ENCODE data around the gene MLXIPL. TPM values are rescaled to one million over a fixed set of nuclear protein-coding genes. Genes with fewer than 3 reads are reported as not detected.

The MLXIPL gene
- total and polyA plus RNA-seq, 4 donors = 50.3 to 384 (median 232) TPM

- no peak for TF ChIP-seq SP1 (IDR thresholded peaks at IDR 0.05)
Observed at GRCh38 chr7:73599151-73599882, 25.0 kb downstream of the MLXIPL start (continued).

DNA sequence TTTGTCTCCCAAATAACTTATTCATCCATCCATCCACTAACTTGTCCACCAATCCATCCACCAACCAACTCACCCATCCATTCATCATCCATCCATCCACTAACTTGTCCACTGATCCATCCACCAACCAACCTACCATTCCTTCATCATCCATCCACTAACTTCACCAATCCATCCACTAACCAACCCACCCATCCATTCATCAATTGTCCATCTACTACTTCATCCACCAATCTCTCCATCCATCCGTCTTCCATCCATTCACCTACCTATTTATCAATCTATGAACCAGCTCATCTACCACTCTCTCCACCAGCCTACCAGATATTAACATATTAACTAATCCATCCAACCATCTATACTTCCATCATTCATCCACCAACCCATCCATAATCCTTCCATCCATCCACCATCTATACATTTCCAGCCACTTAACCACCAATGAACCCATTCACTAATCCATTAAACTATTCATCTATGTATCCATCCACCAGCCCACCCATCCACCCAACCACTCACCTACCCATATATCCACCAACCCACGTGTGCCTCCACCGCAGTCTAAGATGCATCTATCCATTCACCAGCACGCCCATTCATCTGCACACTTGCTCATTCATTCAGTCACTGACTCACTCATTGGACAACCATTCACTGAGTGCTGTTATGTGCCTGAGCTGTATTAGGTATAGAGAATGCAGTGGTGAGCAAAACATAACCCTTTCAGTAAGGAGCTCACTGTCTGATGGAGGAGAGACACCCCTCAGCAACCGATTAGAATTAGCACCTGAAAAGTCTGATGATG is 26.1 kb downstream of the MLXIPL start:
- DNase-seq (ENCODE audit: low spot score) = no peak
- H3K4me3 ChIP-seq (ENCODE audit: low read depth in 1 of 3, low read length in 3 of 3) = no peak overlapping the region
- H3K4me1 ChIP-seq (ENCODE audit: control insufficient read depth in 4 of 4, insufficient read depth in 4 of 4, low read length in 3 of 4) = peaks cover 0 to 6% (median 0%) of the 10 kb centered on the region in 4 donors
- no peak overlapping the region for H3K27ac ChIP-seq (ENCODE audit: low read depth in 1 of 2, low read length in 2 of 2)
- no peaks in the 10 kb centered on the region for H3K9me3 ChIP-seq (ENCODE audit: control insufficient read depth in 4 of 4, low read length in 3 of 4)
- H3K9ac ChIP-seq (ENCODE audit: low read depth in 1 of 2, low read length in 2 of 2) = no peak overlapping the region
- no peak for TF ChIP-seq ATF3 (IDR thresholded peaks at IDR 0.05)
- TF ChIP-seq SP1 (IDR thresholded peaks at IDR 0.05) = no peak
- TF ChIP-seq YY1 (IDR thresholded peaks at IDR 0.05) = no peak
- no peak for TF ChIP-seq NR2F2 (IDR thresholded peaks at IDR 0.05)
- TF ChIP-seq, protein P1, sequence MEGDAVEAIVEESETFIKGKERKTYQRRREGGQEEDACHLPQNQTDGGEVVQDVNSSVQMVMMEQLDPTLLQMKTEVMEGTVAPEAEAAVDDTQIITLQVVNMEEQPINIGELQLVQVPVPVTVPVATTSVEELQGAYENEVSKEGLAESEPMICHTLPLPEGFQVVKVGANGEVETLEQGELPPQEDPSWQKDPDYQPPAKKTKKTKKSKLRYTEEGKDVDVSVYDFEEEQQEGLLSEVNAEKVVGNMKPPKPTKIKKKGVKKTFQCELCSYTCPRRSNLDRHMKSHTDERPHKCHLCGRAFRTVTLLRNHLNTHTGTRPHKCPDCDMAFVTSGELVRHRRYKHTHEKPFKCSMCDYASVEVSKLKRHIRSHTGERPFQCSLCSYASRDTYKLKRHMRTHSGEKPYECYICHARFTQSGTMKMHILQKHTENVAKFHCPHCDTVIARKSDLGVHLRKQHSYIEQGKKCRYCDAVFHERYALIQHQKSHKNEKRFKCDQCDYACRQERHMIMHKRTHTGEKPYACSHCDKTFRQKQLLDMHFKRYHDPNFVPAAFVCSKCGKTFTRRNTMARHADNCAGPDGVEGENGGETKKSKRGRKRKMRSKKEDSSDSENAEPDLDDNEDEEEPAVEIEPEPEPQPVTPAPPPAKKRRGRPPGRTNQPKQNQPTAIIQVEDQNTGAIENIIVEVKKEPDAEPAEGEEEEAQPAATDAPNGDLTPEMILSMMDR (IDR thresholded peaks at IDR 0.05; ENCODE audit: low read depth, low read length, missing input control) = no peak
- TF ChIP-seq JUND (IDR thresholded peaks at IDR 0.05) = no peak
- TF ChIP-seq FOXA2 (IDR thresholded peaks at IDR 0.05) = no peak
- no peak for TF ChIP-seq GABPA (IDR thresholded peaks at IDR 0.05 in 1 of 2, conservative IDR thresholded peaks at IDR 0.05 in 1 of 2)
- no peak for TF ChIP-seq EGR1 (IDR thresholded peaks at IDR 0.05; ENCODE audit: low read depth in 2 of 2)
- TF ChIP-seq RAD21 (IDR thresholded peaks at IDR 0.05) = no peak
- TF ChIP-seq, protein P2, sequence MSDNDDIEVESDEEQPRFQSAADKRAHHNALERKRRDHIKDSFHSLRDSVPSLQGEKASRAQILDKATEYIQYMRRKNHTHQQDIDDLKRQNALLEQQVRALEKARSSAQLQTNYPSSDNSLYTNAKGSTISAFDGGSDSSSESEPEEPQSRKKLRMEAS (IDR thresholded peaks at IDR 0.05) = no peak
- TF ChIP-seq TAF1 (conservative IDR thresholded peaks at IDR 0.05) = no peak
- TF ChIP-seq, protein P3, sequence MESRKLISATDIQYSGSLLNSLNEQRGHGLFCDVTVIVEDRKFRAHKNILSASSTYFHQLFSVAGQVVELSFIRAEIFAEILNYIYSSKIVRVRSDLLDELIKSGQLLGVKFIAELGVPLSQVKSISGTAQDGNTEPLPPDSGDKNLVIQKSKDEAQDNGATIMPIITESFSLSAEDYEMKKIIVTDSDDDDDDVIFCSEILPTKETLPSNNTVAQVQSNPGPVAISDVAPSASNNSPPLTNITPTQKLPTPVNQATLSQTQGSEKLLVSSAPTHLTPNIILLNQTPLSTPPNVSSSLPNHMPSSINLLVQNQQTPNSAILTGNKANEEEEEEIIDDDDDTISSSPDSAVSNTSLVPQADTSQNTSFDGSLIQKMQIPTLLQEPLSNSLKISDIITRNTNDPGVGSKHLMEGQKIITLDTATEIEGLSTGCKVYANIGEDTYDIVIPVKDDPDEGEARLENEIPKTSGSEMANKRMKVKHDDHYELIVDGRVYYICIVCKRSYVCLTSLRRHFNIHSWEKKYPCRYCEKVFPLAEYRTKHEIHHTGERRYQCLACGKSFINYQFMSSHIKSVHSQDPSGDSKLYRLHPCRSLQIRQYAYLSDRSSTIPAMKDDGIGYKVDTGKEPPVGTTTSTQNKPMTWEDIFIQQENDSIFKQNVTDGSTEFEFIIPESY (IDR thresholded peaks at IDR 0.05) = no peak
- H3K36me3 ChIP-seq (ENCODE audit: control insufficient read depth in 4 of 4, insufficient read depth in 3 of 4, low read depth in 1 of 4, low read length in 3 of 4) = peaks cover 4 to 23% (median 19%) of the 10 kb centered on the region in 4 donors
- WGBS = 93% methylated on average over 5 of the region's 5 CpGs
- no peaks in the 10 kb centered on the region for H3K27me3 ChIP-seq (ENCODE audit: control insufficient read depth in 4 of 4, insufficient read depth in 4 of 4, low read length in 3 of 4)

All from liver (tissue), 9 donors.